GM23338 (cell line): ENCODE data around the gene CROCC2. TPM values are rescaled to one million over a fixed set of nuclear protein-coding genes. Genes with fewer than 3 reads are reported as not detected.

Experiments
- ATAC-seq: fragments of 200-7000 bp; cut with Tn5 transposase; 3 replicates; pipeline ENCODE4 v1.9.1; 2020
- DNase-seq: peaks from one replicate; pipeline ENCODE4 v3.0.0-alpha.2; 2015; ENCODE audit warnings: low spot score
- H2AFZ ChIP-seq: fragments of 200-600 bp; sonication (generic); 2 replicates; pipeline ENCODE4 v1.8.0; 2016; ENCODE audit warnings: antibody characterized with exemption, mild to moderate bottlenecking, moderate library complexity
- H3F3A ChIP-seq: fragments of 200-600 bp; sonication (generic); replicated peaks from 2 replicates; pipeline ENCODE4 v1.8.0; 2017; ENCODE audit warnings: antibody characterized with exemption, mixed run types, low read depth
- H3K27ac ChIP-seq: fragments of 200-600 bp; sonication (generic); 2 replicates; pipeline ENCODE4 v1.6.1; 2016; ENCODE audit warnings: low read depth
- H3K27me3 ChIP-seq: fragments of 200-600 bp; sonication (generic); 2 replicates; pipeline ENCODE4 v1.8.0; 2016; ENCODE audit warnings: mild to moderate bottlenecking, mixed run types, moderate library complexity; ENCODE audit not compliant: insufficient read depth
- H3K36me3 ChIP-seq: fragments of 200-600 bp; sonication (generic); 2 replicates; pipeline ENCODE4 v1.8.0; 2016; ENCODE audit warnings: mild to moderate bottlenecking; ENCODE audit not compliant: insufficient read depth
- H3K4me1 ChIP-seq: fragments of 200-600 bp; sonication (generic); 2 replicates; pipeline ENCODE4 v1.8.0; 2016; ENCODE audit warnings: mild to moderate bottlenecking, moderate library complexity; ENCODE audit not compliant: insufficient read depth
- H3K4me2 ChIP-seq: fragments of 200-600 bp; sonication (generic); 2 replicates; pipeline ENCODE4 v1.7.1; 2017; ENCODE audit warnings: mixed run types
- H3K4me3 ChIP-seq: fragments of 200-600 bp; sonication (generic); 2 replicates; pipeline ENCODE4 v1.6.1; 2016; ENCODE audit warnings: mixed run types
- H3K79me2 ChIP-seq: fragments of 200-600 bp; sonication (generic); replicated peaks from 2 replicates; pipeline ENCODE4 v1.8.0; 2017; ENCODE audit warnings: mild to moderate bottlenecking; ENCODE audit not compliant: insufficient read depth
- H3K9me2 ChIP-seq: fragments of 200-600 bp; sonication (generic); 2 replicates; pipeline ENCODE4 v1.8.0; 2017; ENCODE audit not compliant: insufficient read depth
- H4K20me1 ChIP-seq: fragments of 200-600 bp; sonication (generic); replicated peaks from 2 replicates; pipeline ENCODE4 v1.8.0; 2017; ENCODE audit warnings: mild to moderate bottlenecking; ENCODE audit not compliant: insufficient read depth
- H3K27ac Mint-ChIP-seq: 2 replicates; pipeline ENCODE4 v1.8.0; 2020; ENCODE audit warnings: inconsistent platforms, mild to moderate bottlenecking, moderate library complexity, mixed read lengths
- H3K27me3 Mint-ChIP-seq: 3 replicates; pipeline ENCODE4 v1.8.0; 2022; ENCODE audit warnings: low read depth, mild to moderate bottlenecking, moderate library complexity, mixed read lengths, inconsistent platforms; ENCODE audit not compliant: insufficient read depth, poor library complexity
- H3K36me3 Mint-ChIP-seq: 3 replicates; pipeline ENCODE4 v1.8.0; 2021; ENCODE audit warnings: low read depth, mild to moderate bottlenecking, inconsistent platforms, moderate library complexity, mixed read lengths
- H3K4me1 Mint-ChIP-seq: 3 replicates; pipeline ENCODE4 v1.8.0; 2020; ENCODE audit warnings: mild to moderate bottlenecking, inconsistent platforms, mixed read lengths
- H3K4me3 Mint-ChIP-seq: 3 replicates; pipeline ENCODE4 v1.8.0; 2021; ENCODE audit warnings: moderate library complexity, mild to moderate bottlenecking, inconsistent platforms, mixed read lengths
- H3K9me3 Mint-ChIP-seq: 3 replicates; pipeline ENCODE4 v1.8.0; 2020; ENCODE audit warnings: moderate library complexity, mild to moderate bottlenecking, inconsistent platforms, mixed read lengths
- CREB1 ChIP-seq: fragments of 250-450 bp; sonication (Bioruptor Pico); IDR thresholded peaks from 2 replicates; pipeline ENCODE4 v1.5.0; 2020; ENCODE audit warnings: low read depth, mild to moderate bottlenecking, moderate library complexity
- EZH2 ChIP-seq: fragments of 200-600 bp; sonication (generic); IDR thresholded peaks from one replicate; pipeline ENCODE4 v1.8.0; 2017; ENCODE audit warnings: antibody characterized with exemption, mild to moderate bottlenecking, low read depth; ENCODE audit not compliant: unreplicated experiment
- EZH2phosphoT487 ChIP-seq: fragments of 200-600 bp; sonication (generic); IDR thresholded peaks from one replicate; pipeline ENCODE4 v1.8.1; 2018; ENCODE audit warnings: antibody characterized with exemption; ENCODE audit not compliant: unreplicated experiment
- JUNB ChIP-seq: IDR thresholded peaks from one replicate; pipeline ENCODE4 v1.6.1; 2016; ENCODE audit warnings: antibody characterized with exemption; ENCODE audit not compliant: unreplicated experiment
- NANOG ChIP-seq: IDR thresholded peaks from 2 replicates; pipeline ENCODE4 v1.6.1; 2016; ENCODE audit warnings: antibody characterized with exemption, borderline replicate concordance
- POLR2AphosphoS5 ChIP-seq: IDR thresholded peaks from 2 replicates; pipeline ENCODE4 v1.6.1; 2016; ENCODE audit warnings: antibody characterized with exemption, low read depth
- REST ChIP-seq: IDR thresholded peaks from one replicate; pipeline ENCODE4 v1.6.1; 2018; ENCODE audit warnings: antibody characterized with exemption; ENCODE audit not compliant: unreplicated experiment
- STAT1 ChIP-seq: IDR thresholded peaks from one replicate; pipeline ENCODE4 v1.6.1; 2016; ENCODE audit warnings: antibody characterized with exemption; ENCODE audit not compliant: unreplicated experiment
- ZNF114 ChIP-seq: fragments of 250-450 bp; sonication (Bioruptor Pico); IDR thresholded peaks from 2 replicates; pipeline ENCODE4 v1.5.0; 2020; ENCODE audit warnings: mild to moderate bottlenecking, moderate library complexity
- ZNF331 ChIP-seq: fragments of 250-450 bp; sonication (Bioruptor Pico); IDR thresholded peaks from 2 replicates; pipeline ENCODE4 v1.5.0; 2020; ENCODE audit warnings: low read depth, mild to moderate bottlenecking, moderate library complexity
- ZNF462 ChIP-seq: fragments of 250-450 bp; sonication (Bioruptor Pico); IDR thresholded peaks from 2 replicates; pipeline ENCODE4 v1.5.0; 2020; ENCODE audit warnings: mild to moderate bottlenecking, moderate library complexity
- polyA plus RNA-seq: library from polyadenylated mRNA; unstranded; fragments of >200 nt; fragmentation: Nextera tagmentation; extraction: Ambion mirVana; gene quantifications from 2 replicates; pipeline ENCODE4 v1.2.1, GENCODE V29; 2016
- total RNA-seq: library from RNA; depleted of rRNA; stranded (reverse); fragments of >200 nt; shearing (Covaris generic); gene quantifications from 2 replicates; pipeline ENCODE4 v1.2.3, GENCODE V29; 2014
- TF ChIP-seq, protein P1 (sequence below): IDR thresholded peaks from 2 replicates; pipeline ENCODE4 v1.6.1; 2016; ENCODE audit warnings: antibody characterized with exemption
- TF ChIP-seq, protein P2 (sequence below), 2 experiments: fragments of 200-600 bp in 1 of 2; sonication (generic) in 1 of 2; conservative IDR thresholded peaks; 2 replicates each; pipeline versions ENCODE4 v1.5.1 to v1.6.1; 2016 to 2017; ENCODE audit warnings: antibody characterized with exemption in 2 of 2, low read depth in 2 of 2, mild to moderate bottlenecking in 2 of 2, moderate library complexity in 1 of 2

The CROCC2 gene
- total and polyA plus RNA-seq, 2 experiments from 2014 or later, result not detected

DNA sequence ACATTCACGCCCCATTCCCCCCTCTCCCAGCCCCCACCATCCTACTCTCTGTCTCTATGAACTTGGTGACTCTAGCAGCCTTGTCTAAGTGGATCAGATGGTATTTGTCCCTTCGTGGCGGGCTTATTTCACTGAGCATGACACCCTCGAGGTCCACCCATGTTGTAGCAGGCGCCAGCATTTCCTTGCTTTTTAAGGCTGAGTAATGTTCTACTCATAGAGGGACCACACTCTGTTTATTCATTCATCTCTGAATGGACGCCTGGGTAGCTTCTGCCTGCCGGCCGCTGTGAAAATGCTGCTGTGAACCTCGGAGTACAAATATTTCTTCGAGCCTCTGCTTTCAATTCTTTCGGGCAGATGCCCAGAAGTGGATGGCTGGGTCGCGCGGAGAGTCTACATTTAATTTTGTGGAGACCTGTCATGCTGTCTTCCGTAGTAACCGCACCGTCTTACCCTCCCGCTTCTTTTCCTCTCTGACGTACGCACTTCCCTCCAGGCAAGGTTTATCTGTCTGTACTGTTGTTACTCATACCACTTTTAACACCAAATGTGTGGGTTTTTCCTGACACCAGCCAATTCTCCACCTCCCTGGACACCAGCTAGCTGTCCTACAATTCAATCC, 5.6 kb downstream of the CROCC2 start:
- no peak overlapping the region for H3K27ac Mint-ChIP-seq

More for the DNA sequence above, 5.6 kb downstream of the CROCC2 start:
- Mint-ChIP-seq H3K4me1 (no peaks in the 10 kb centered on the region), H3K27me3 (peaks cover 3% of the 10 kb centered on the region), H3K36me3 (no peaks in the 10 kb centered on the region), H3K4me3 (no peak overlapping the region), H3K9me3 (no peaks in the 10 kb centered on the region)
- Histone ChIP-seq H4K20me1 (no peaks in the 10 kb centered on the region), H3F3A (0 out of 2 replicates have a peak, but pooled peaks cover 3% of the 10 kb centered on the region), H3K4me2 (no peak overlapping the region), H3K27ac (no peak overlapping the region), H2AFZ (no peak overlapping the region), H3K4me3 (no peak overlapping the region), H3K79me2 (no peaks in the 10 kb centered on the region), H3K27me3 (peaks cover 6% of the 10 kb centered on the region; the same call in 1 of the 2 replicates), H3K4me1 (no peaks in the 10 kb centered on the region; the same call in 1 of the 2 replicates), H3K36me3 (no peaks in the 10 kb centered on the region), H3K9me2 (no peaks in the 10 kb centered on the region)
- TF ChIP-seq, protein P1, sequence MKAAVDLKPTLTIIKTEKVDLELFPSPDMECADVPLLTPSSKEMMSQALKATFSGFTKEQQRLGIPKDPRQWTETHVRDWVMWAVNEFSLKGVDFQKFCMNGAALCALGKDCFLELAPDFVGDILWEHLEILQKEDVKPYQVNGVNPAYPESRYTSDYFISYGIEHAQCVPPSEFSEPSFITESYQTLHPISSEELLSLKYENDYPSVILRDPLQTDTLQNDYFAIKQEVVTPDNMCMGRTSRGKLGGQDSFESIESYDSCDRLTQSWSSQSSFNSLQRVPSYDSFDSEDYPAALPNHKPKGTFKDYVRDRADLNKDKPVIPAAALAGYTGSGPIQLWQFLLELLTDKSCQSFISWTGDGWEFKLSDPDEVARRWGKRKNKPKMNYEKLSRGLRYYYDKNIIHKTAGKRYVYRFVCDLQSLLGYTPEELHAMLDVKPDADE, result no peak
- no peak for TF ChIP-seq NANOG
- no peak for TF ChIP-seq ZNF114 (CRISPR knock-in tag)
- no peak for TF ChIP-seq JUNB
- no peak for TF ChIP-seq EZH2phosphoT487
- TF ChIP-seq, protein P2, sequence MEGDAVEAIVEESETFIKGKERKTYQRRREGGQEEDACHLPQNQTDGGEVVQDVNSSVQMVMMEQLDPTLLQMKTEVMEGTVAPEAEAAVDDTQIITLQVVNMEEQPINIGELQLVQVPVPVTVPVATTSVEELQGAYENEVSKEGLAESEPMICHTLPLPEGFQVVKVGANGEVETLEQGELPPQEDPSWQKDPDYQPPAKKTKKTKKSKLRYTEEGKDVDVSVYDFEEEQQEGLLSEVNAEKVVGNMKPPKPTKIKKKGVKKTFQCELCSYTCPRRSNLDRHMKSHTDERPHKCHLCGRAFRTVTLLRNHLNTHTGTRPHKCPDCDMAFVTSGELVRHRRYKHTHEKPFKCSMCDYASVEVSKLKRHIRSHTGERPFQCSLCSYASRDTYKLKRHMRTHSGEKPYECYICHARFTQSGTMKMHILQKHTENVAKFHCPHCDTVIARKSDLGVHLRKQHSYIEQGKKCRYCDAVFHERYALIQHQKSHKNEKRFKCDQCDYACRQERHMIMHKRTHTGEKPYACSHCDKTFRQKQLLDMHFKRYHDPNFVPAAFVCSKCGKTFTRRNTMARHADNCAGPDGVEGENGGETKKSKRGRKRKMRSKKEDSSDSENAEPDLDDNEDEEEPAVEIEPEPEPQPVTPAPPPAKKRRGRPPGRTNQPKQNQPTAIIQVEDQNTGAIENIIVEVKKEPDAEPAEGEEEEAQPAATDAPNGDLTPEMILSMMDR (conservative IDR thresholded peaks at IDR 0.05; ENCODE audit: low read depth in 2 of 2), result no peak
- no peak for TF ChIP-seq ZNF331 (CRISPR knock-in tag)
- TF ChIP-seq EZH2, result no peak
- no peak for TF ChIP-seq ZNF462 (CRISPR knock-in tag)
- no peak for TF ChIP-seq CREB1
- TF ChIP-seq STAT1, result no peak
- no peak for TF ChIP-seq POLR2AphosphoS5
- TF ChIP-seq REST, result no peak
- DNase-seq (no peak), ATAC-seq (no peak)
